PFSK-1 (cell line): ENCODE results near the gene LUZP2.

Source experiments
- FOXP2 ChIP-seq: optimal IDR thresholded peaks from 2 replicates; pipeline ENCODE3; 2011; ENCODE audit warnings: borderline replicate concordance, control low read depth, inconsistent platforms; ENCODE audit not compliant: insufficient read depth; ENCODE audit errors: extremely low read length, extremely low read depth
- POLR2AphosphoS5 ChIP-seq: IDR thresholded peaks from 2 replicates; pipeline ENCODE4 v1.6.1; 2012; ENCODE audit warnings: low read depth, mild to moderate bottlenecking, control low read depth, low read length, moderate library complexity
- REST ChIP-seq, 2 experiments: IDR thresholded peaks; 2 replicates each; pipeline versions ENCODE4 v1.6.1 to v1.8.0; 2011 to 2012; ENCODE audit warnings: low read depth in 2 of 2, low read length in 2 of 2, control low read depth in 1 of 2, inconsistent platforms in 1 of 2, mild to moderate bottlenecking in 1 of 2, moderate library complexity in 1 of 2; ENCODE audit not compliant: insufficient read depth in 1 of 2
- SIN3A ChIP-seq: IDR thresholded peaks from 2 replicates; pipeline ENCODE4 v1.6.1; 2012; ENCODE audit warnings: mild to moderate bottlenecking, low read length, moderate library complexity, borderline replicate concordance; ENCODE audit not compliant: insufficient read depth
- TAF1 ChIP-seq: IDR thresholded peaks from 2 replicates; pipeline ENCODE4 v1.6.1; 2012; ENCODE audit warnings: low read length, control low read depth, borderline replicate concordance; ENCODE audit not compliant: insufficient read depth

LUZP2 gene

GRCh38 chr11:24781288-24781687 lies 284.4 kb downstream of the LUZP2 start:
- TF ChIP-seq SIN3A (no peak), POLR2AphosphoS5 (no peak), REST (IDR thresholded peaks at IDR 0.05; ENCODE audit: insufficient read depth in 1 of 2, low read depth in 2 of 2, low read length in 2 of 2) (no peak), FOXP2 (no peak), TAF1 (no peak)

- TF ChIP-seq REST (IDR thresholded peaks at IDR 0.05; ENCODE audit: insufficient read depth in 1 of 2, low read depth in 2 of 2, low read length in 2 of 2) = no peak
- TF ChIP-seq TAF1 = no peak
- TF ChIP-seq SIN3A = no peak
- no peak for TF ChIP-seq FOXP2
- TF ChIP-seq POLR2AphosphoS5 = no peak
These were observed 296.6 kb downstream of the LUZP2 start for GRCh38 chr11:24793479-24793878.

DNA sequence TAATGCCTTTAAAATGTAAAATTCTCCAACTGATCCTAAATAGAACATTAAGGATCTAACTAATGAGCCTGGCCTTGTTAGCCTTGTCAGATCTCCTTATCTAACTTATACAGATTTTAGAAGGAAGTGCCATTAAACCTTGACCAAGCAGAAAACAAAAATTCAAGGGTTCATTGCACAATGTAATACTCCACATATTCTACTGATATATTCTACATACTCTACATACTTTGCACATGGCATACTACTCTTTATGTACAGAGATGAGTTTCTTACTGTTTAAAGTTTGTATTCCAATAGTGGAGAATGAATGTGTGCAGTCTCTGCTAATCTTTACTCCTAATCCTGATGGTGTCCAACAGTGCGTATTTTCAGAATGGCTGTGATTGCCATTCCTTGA lies 297.2 kb downstream of the LUZP2 start:
- no peak for TF ChIP-seq POLR2AphosphoS5

GRCh38 chr11:24805671-24806070 lies 308.8 kb downstream of the LUZP2 start:
- TF ChIP-seq REST (IDR thresholded peaks at IDR 0.05; ENCODE audit: insufficient read depth in 1 of 2, low read depth in 2 of 2, low read length in 2 of 2) (no peak), POLR2AphosphoS5 (no peak), SIN3A (no peak), TAF1 (no peak)

GRCh38 chr11:24808173-24808572 lies 311.3 kb downstream of the LUZP2 start:
- TF ChIP-seq SIN3A (no peak), FOXP2 (no peak), TAF1 (no peak), REST (IDR thresholded peaks at IDR 0.05; ENCODE audit: insufficient read depth in 1 of 2, low read depth in 2 of 2, low read length in 2 of 2) (no peak), POLR2AphosphoS5 (no peak)

DNA sequence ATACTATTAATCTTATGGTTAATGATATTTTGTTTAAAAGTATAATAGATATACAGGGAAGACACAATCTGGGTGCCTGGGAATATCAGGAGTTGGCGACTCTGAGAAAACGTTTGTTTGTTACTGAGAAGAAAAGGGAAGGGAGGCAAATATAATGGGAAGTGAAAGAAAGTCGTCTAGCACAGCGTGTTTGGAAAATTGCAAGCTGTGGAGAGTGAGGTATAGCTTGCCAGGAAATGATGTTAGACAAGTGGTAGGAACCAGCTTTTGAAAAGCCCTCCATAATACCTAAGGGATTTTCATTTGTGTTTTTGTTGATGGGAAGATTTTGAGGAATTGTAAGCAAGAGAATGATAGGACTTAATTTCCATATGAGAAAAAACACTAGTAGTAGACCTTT lies 322.2 kb downstream of the LUZP2 start:
- TF ChIP-seq REST (IDR thresholded peaks at IDR 0.05; ENCODE audit: insufficient read depth in 1 of 2, low read depth in 2 of 2, low read length in 2 of 2) = no peak
- no peak for TF ChIP-seq POLR2AphosphoS5
- TF ChIP-seq TAF1 = no peak
- TF ChIP-seq FOXP2 = no peak
- no peak for TF ChIP-seq SIN3A
